Kidney (tissue), 14 donors: ENCODE data around the gene KCNC3. TPM values are rescaled to one million over a fixed set of nuclear protein-coding genes. Genes with fewer than 3 reads are reported as not detected.

Experiments used
- DNase-seq, 5 donors: peaks; one replicate each; pipeline ENCODE4 v3.0.0-alpha.2; 2013 to 2020
- FAIRE-seq: peaks from 2 replicates; lab custom pipeline; 2012; peaks lifted over from hg19 to GRCh38; lab: Jason Lieb, UNC
- H3K27ac ChIP-seq, 2 donors: one replicate each; pipeline ENCODE4 v1.7.0; 2013; ENCODE audit warnings: low read depth in 2 of 2, low read length in 2 of 2, inconsistent platforms in 1 of 2
- H3K27me3 ChIP-seq: one replicate; pipeline ENCODE4 v1.7.1; 2013; ENCODE audit warnings: low read length, inconsistent platforms; ENCODE audit not compliant: control insufficient read depth, insufficient read depth
- H3K36me3 ChIP-seq, 3 donors: one replicate each; pipeline versions ENCODE4 v1.7.0 to v1.7.1; 2013; ENCODE audit warnings: low read length in 3 of 3, control low read depth in 1 of 3, inconsistent platforms in 1 of 3; ENCODE audit not compliant: insufficient read depth in 3 of 3, control insufficient read depth in 2 of 3
- H3K4me1 ChIP-seq, 3 donors: one replicate each; pipeline versions ENCODE4 v1.7.0 to v1.7.1; 2013; ENCODE audit warnings: low read length in 3 of 3, inconsistent platforms in 1 of 3, low read depth in 1 of 3; ENCODE audit not compliant: control insufficient read depth in 2 of 3, insufficient read depth in 2 of 3
- H3K4me3 ChIP-seq, 3 donors: one replicate each; pipeline versions ENCODE4 v1.7.0 to v1.8.1; 2013; ENCODE audit warnings: low read length in 3 of 3, control low read depth in 1 of 3, inconsistent platforms in 1 of 3
- H3K9ac ChIP-seq, 3 donors: one replicate each; pipeline versions ENCODE4 v1.7.0 to v1.7.1; 2013; ENCODE audit warnings: low read length in 3 of 3, control low read depth in 1 of 3, inconsistent platforms in 1 of 3
- H3K9me3 ChIP-seq, 3 donors: one replicate each; pipeline versions ENCODE4 v1.7.0 to v1.7.1; 2013; ENCODE audit warnings: low read length in 3 of 3, control low read depth in 1 of 3, inconsistent platforms in 1 of 3; ENCODE audit not compliant: control insufficient read depth in 2 of 3, insufficient read depth in 1 of 3
- CTCF ChIP-seq: IDR thresholded peaks from 3 replicates; pipeline ENCODE4 v1.5.1; 2012; ENCODE audit warnings: mild to moderate bottlenecking, moderate library complexity, borderline replicate concordance; ENCODE audit not compliant: insufficient read depth; ENCODE audit errors: extremely low read depth
- intact Hi-C: fragments of 100-400 bp; cut with DNase I; formaldehyde crosslinking; loops from one replicate; pipeline ENCODE4 v1.11.1; 2022
- polyA plus RNA-seq: library from polyadenylated mRNA; stranded (reverse); fragments of 350-450 nt; fragmentation: Illumina TruSeq; extraction: RNeasy Lipid Tissue Mini Kit (QIAGEN cat#74804); gene quantifications from one replicate; pipeline ENCODE4 v1.2.3, GENCODE V29; 2014; ENCODE audit warnings: low read depth, low replicate concordance; ENCODE audit not compliant: insufficient read depth
- total RNA-seq: library from RNA; stranded (reverse); fragmentation: NEBNext Ultra II Directional; extraction: Animal tissue kit (Norgen Biotek cat#: 25700); gene quantifications from one replicate; pipeline ENCODE4 v1.2.1, GENCODE V29; 2021
- donor health status: control.
- donor health status: control.
- donor health status: control.
- donor health status: control.
- donor health status: control.
- donor health status: DM: yes; HTN: yes; CAD: no.
- donor health status: Normal renal cell carcinoma (clear cell type).

The KCNC3 gene
- total and polyA plus RNA-seq, 2 donors from 2014 or later, result 9.1 to 31.0 TPM

GRCh38 chr19:50362656-50363424 is 33.7 kb upstream of the KCNC3 start:
- intact Hi-C loops, result loop anchor here (10.0 kb wide), 1 partner anchor 102 kb away; no protein-coding TSS in a partner anchor
- no peak overlapping the region for H3K27ac ChIP-seq
- no peak overlapping the region for H3K4me3 ChIP-seq
- no peaks in the 10 kb centered on the region for H3K27me3 ChIP-seq
- no peak for TF ChIP-seq CTCF
- no peak overlapping the region for H3K9ac ChIP-seq
- no peaks in the 10 kb centered on the region for H3K9me3 ChIP-seq
- DNase-seq (no peak), FAIRE-seq (no peak)
- peaks cover 0 to under 1% (median 0%) of the 10 kb centered on the region in 3 donors for H3K4me1 ChIP-seq
- no peaks in the 10 kb centered on the region for H3K36me3 ChIP-seq

DNA sequence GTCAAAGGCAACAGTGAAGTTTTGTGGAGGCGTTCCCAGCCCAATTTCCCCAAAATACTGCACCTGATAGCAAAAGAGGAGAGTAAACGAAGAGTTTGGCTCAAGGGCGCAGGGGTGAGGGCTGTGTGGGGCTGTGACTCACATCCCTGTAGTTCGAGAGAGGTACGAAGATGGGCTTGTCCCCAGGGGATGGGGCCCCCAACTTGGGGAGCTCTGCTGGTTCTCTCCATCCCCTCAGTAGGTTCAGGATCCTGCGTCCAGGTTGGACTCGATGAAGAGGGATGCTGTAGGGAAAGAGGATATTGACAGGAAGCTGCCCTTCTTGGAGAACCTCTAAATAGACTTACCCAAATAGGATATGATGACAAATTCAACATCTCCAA is 32.8 kb upstream of the KCNC3 start:
- Histone ChIP-seq H3K9me3 (no peaks in the 10 kb centered on the region), H3K4me3 (no peak overlapping the region), H3K27ac (no peak overlapping the region), H3K36me3 (no peaks in the 10 kb centered on the region), H3K4me1 (peaks cover 0 to 6% (median 2%) of the 10 kb centered on the region in 3 donors), H3K9ac (no peak overlapping the region), H3K27me3 (no peaks in the 10 kb centered on the region)
- intact Hi-C loops, result loop anchor here (10.0 kb wide), 1 partner anchor 103 kb away; no protein-coding TSS in a partner anchor
- no peak for FAIRE-seq
- no peak for TF ChIP-seq CTCF
- DNase-seq, result no peak

DNA sequence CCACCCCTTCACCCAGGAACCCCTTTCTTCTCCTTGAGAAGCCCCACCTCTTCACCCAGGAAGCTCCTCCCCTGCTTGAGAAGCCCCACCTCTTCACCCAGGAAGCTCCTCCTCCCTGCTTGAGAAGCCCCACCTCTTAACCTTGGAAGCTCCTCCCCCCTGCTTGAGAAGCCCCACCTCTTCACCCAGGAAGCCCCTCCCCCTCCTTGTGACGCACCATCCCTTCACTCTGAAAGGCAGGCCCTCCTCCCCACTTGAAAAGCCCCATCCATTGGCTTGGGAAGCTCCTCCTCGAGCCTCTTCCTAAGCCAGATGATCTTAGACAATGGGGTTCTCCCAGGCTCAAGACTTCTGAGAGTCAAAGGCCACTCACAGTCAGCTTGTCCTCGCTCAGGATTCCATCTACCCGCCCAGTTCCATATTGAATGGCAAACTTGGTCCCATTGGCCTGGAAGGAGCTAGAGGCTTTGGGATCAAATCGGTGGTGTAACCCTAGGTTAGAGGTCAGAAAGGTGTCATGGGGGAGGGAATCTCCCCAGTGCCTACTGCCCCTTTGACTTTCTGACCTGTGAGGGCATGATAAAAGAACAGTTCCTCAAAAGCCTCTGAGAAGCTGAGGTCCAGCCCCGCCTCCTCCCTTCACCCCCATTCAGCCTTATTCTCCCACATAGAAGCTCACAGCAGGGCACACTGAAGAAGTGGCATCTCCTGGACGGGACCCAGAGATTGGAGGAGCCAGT is 32.3 kb upstream of the KCNC3 start:
- Histone ChIP-seq H3K4me1 (peaks cover 0 to 6% (median 2%) of the 10 kb centered on the region in 3 donors), H3K36me3 (no peaks in the 10 kb centered on the region), H3K9ac (no peak overlapping the region), H3K9me3 (no peaks in the 10 kb centered on the region), H3K27ac (no peak overlapping the region), H3K27me3 (no peaks in the 10 kb centered on the region), H3K4me3 (no peak overlapping the region)
- TF ChIP-seq CTCF, result no peak
- FAIRE-seq (no peak), DNase-seq (no peak)
- intact Hi-C loops, result loop anchor here (10.0 kb wide), 1 partner anchor 103 kb away; no protein-coding TSS in a partner anchor
